AML-193 (cell line): ENCODE data around the gene GDF11.

Experiments
- DNase-seq, 2 experiments: peaks; one replicate each; lab custom pipeline; 2025; lab: John Stamatoyannopoulos, UW

GDF11 gene

GRCh38 chr12:55723516-55724225, 19.3 kb upstream of the GDF11 start:
- DNase-seq: no peak

DNA sequence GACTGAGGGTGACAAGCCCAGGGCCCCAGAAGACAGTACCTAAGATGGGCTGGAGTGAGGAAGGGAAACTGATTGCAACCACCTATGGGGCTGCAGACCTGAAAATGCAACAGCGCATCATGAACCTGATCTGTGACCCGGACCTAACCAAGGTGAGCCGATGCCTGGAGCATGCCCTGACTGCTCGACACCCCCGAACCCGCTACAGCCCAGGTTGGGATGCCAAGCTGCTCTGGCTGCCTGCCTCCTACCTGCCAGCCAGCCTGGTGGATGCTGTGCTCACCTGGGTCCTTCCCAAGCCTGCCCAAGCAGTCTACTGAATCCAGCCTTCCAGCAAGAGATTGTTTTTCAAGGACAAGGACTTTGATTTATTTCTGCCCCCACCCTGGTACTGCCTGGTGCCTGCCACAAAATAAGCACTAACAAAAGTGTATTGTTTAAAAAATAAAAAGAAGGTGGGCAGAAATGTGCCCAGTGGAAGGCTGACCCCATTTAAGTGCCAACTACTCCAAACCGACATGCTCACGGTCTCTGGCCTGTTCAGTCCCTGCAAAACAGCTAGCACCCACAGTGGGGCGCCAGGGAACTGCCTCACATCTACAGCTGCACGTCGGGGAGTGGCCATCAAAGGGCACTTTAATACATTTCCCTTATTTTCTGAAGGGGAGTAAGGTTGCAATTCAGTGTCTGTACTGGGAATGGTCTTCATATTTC, 18.5 kb upstream of the GDF11 start:
- peak; percentile 72 for DNase-seq

GRCh38 chr12:55724940-55725309, 18.0 kb upstream of the GDF11 start:
- no peak for DNase-seq

GRCh38 chr12:55725556-55725955, 17.4 kb upstream of the GDF11 start:
- no peak for DNase-seq

DNA sequence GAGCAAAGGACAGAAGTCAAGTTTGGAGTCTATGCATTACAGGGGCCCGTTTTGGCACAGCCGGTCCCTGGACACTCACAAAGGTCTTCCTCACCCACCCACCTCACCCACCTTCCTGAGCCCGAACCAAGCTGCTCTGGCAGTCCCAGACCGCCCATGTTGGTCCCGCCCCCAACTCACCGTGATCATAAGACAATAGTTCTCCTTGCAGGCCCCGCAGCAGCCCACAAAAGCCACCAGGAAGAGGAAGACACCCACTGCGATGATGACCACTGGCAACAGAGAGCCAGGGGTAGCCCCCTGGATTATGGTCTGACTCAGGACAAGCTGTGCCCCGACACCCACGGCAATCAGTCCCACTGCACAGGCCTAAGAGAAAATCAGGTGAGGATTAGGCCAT, 16.0 kb upstream of the GDF11 start:
- no peak for DNase-seq

DNA sequence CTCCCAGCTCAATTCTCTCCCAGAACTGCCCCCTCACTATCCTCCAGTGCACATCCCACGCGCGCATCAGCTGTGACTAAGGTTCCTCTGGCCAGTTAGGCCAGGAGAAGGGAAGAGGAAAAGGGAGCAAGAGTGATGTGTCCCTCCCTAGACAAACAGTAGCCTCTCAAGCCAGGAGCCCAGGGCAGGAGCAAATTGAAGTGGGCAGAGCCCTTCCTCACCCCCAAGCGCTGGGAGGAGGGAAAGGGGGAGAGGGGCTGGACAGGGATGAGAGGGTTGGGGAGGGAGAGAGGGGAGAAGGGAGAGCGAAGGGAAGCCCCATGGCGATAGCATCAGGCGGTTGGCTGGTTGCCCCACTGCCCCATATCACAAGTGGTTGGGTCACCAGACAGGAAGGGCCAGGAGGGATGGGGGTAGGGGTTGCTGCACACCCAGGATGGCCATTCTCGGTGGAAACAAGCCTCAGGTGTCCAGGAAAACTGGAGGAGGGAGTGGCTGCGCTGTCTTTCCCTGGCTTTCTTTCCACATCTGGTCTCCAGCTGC, 15.2 kb upstream of the GDF11 start:
- peak in 1 of 2 experiments; percentile 53 for DNase-seq

- peak in 1 of 2 experiments; percentile 26 for DNase-seq
Measured at GRCh38 chr12:55728186-55728938, 14.6 kb upstream of the GDF11 start.

DNA sequence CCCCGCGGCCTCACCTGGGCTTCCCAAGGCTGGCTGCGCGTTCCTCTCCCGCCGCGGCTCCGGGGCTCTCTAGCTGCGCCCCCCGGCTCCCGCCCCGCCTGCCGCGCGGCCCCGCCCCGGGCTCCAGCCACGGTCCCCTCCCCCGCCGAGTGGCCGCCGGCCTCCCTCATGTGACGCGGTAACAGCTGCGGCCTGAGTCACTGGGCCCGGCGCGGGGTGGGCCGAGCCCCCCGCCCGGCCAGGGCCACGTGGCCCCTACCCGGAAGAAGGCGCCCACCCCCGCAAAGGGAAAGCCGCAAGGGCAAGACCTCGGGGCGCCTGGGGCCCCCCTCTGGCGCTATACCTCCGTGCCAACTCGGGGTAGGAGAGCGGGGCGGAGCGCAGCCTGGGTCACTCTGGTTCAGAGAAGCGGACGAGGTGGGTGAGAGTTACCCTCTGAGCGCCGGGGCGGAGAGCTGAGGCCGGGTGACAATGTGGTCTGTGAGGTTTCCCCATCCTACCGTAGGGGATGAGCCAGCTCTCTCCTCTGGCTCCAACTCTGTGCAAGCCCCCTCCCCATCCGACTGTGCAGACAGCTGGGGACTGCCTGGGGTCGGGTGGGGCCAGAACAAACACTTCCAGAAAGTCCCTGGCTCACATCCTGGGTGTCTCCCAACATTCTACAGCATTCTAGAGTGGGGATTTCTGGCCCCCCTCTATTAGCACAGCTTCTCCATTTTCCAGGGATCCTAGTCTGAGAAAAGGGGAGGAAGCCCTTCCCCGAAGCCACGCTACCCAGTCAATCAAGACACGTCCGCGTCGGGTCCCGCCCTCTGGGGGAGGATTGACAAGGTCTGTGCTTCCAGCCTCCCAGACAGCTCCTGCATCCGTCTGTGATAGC, 13.7 kb upstream of the GDF11 start, which contains the start of gene CD63:
TSS of gene CD63 (minus strand) at position 71 of the 880 bp plus-strand sequence. CDS start 668 bp downstream, outside the sequence.
- peak; percentile 65 to 72 for DNase-seq

- peak; percentile 59 to 60 for DNase-seq
Measured at GRCh38 chr12:55729819-55730818, 12.8 kb upstream of the GDF11 start.

- no peak for DNase-seq
Measured at GRCh38 chr12:55732288-55732687, 10.6 kb upstream of the GDF11 start.

DNA sequence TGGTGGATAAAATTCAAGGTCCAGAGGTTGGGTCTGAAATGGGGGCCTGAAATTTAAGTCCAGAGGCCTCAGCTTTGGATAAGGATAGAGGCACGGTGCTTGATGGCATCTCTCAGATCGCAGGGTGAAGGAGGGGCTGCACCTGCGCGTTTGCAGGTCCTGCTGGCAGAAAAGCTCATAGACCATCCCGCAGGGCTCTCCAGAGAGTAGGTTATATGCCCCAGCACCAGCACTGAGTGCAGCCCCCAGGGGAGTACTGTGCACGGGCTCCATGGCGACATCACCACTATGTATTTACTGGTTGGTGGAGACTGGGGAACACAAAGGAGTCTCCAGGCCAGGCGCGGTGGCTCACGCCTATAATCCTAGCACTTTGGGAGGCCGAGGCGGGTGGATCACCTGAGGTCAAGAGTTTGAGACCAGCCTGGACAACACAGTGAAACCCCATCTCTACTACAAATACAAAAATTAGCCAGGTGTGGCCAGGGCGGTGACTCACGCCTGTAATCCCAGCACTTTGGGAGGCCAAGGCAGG, 9.8 kb upstream of the GDF11 start:
- no peak for DNase-seq

DNA sequence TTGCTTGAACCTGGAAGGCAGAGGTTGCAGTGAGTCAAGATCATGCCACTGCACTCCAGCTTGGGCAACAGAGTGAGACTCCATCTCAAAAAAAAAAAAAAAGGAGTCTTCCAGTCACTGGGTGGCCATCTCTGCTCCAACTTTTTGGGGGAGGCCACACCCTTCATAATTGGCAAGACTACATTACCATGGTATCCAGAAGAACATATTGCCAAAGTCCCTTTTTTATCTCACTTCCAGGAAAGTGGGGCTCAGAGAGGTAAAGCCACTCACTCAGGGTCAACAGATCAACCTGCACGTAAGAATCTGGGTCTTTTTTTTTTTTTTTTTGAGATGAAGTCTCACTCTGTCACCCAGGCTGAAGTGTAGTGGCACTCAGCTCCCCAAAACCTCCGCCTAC, 9.1 kb upstream of the GDF11 start:
- no peak for DNase-seq

DNA sequence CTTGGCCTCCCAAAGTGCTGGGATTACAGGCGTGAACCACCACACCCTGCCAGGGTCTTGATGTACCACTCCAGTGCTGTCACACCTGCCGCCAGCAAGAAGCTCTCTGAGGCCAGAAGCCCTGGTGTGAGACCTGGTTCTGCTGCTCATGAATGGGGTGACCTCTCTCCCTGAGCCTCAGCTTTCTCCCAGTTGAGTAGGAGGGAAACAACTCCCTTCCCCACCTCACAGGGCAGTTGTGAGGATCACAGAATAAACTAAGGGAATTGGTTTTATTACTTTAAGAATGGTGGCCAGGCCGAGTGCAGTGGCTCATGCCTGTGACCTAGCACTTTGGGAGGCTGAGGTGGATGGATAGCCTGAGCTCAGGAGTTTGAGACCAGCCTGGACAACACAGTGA, 8.3 kb upstream of the GDF11 start:
- no peak for DNase-seq

DNA sequence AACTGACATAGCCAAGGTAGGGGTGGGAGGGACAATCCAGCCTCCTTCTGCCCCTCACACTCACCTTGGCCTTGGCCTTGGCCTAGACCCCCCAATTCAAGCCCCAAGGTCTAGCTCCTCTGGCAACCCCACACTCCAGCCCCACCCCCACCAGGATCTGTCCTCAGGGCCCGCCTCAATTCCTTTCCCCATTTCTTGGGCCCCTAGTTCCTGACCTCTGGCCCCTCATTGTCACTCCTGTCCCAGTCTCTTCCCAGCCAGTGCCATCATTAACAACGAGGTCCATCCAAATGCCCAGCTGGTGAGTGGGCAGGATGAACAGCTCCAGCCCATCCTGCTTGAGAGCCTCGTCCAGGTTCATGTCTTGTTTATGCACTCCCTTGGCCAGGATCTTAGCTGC, 6.8 kb upstream of the GDF11 start:
- DNase-seq: no peak

DNA sequence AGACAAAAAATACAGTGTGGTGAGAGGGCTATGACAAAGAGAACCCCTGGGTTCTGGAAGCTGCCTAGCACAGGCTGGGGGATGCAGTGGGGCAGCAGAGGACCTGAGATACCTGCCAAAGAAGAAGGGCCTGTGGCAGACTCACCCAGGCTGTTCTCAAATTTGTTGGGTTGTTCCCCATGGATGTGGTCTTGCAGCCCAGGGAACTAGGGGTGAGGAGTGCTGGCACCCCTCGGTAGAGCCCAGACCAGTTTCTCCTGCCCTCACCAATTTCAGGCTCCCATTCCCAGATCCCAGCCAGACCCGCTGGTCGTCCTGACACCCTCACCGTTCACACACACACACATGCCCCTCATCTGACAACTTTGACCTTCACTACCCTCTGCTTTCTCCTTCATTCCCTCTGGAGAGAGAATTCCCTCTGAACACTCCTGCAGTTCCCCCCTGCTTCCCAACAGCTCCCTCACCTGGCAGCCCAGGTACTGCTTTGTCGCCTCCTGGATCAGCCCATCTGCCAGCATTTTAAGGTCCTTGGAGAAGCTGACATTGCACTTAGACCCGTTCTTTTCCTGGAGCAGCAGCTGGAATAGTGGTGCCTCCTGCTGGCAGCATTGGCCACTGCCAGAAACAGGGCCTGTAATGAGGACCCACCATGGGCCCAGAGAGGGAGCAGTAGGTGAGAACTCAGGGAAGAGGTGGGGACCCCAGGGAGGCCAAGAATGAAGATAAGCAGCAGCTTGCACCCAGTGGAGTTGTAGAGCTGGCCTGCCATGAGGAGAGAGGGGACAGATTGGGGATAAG, 5.9 kb upstream of the GDF11 start:
- DNase-seq: peak; percentile 51 to 60

DNA sequence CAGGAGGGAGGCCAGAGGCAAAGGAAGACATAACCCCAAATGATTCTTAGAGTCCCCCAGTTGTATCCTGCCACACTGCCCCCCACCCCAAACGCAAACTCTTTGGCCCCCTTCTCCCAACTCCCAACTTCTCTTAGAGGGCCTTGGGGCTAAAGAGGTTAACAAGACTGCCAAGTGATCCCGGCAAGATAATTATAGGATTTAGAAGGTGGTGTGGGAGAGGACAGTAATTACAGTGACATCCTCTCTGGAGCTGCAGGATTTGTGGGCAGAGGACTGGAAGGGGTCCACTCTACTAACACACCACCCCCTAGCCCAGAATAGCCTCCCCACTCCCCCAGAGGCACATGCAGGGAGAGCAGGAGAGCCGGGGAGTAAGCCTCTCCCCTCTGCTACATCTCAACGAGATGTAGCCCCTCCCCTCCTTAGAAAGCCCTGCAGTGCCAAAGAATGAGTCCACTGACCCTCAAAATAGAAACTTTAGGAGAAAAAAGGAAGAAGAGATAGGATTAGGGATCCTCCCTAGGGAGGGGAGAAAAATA, 5.3 kb upstream of the GDF11 start:
- DNase-seq: no peak

GRCh38 chr12:55738123-55739024, 4.5 kb upstream of the GDF11 start:
- peak; percentile 62 to 85 for DNase-seq

GRCh38 chr12:55739025-55739378, 3.9 kb upstream of the GDF11 start:
- DNase-seq: no peak
